Measurements from ENCODE around the gene MLN. TPM values are rescaled to one million over a fixed set of nuclear protein-coding genes. Genes with fewer than 3 reads are reported as not detected.

MLN gene
- total and polyA plus RNA-seq, 2 of the 4 experiments (the other 2 are of a cell fraction) = not detected

- Histone ChIP-seq H3K27ac (ENCODE audit: insufficient read depth, low read length) (peak overlapping the region; percentile 94), H3K14ac (replicated peaks; ENCODE audit: low read depth, low read length) (peak overlapping the region; percentile 71), H3K23ac (ENCODE audit: low read depth, low read length) (peak overlapping the region; percentile 92), H3K36me3 (ENCODE audit: control insufficient read depth, insufficient read depth, low read length) (no peaks in the 10 kb centered on the region), H4K8ac (ENCODE audit: low read depth in 2 of 2, low read length in 2 of 2) (peak overlapping the region; percentile 47 to 92), H3K18ac (ENCODE audit: low read depth, low read length) (peak overlapping the region; percentile 67), H2BK5ac (ENCODE audit: low read depth, low read length, poor library complexity, severe bottlenecking) (peak overlapping the region; percentile 85), H2AK9ac (replicated peaks; ENCODE audit: low read depth, low read length, poor library complexity) (peak overlapping the region; percentile 49), H3K9me1 (ENCODE audit: insufficient read depth, low read length) (peaks cover 35% of the 10 kb centered on the region), H3K4me2 (ENCODE audit: low read depth, low read length) (peak overlapping the region; percentile 27), H3K27me3 (ENCODE audit: control insufficient read depth, insufficient read depth, low read length) (no peaks in the 10 kb centered on the region), H3K9me3 (ENCODE audit: control insufficient read depth, insufficient read depth, low read length) (no peaks in the 10 kb centered on the region), H4K5ac (ENCODE audit: low read depth, low read length) (peak overlapping the region; percentile 73), H2AK5ac (ENCODE audit: low read depth, low read length) (peak overlapping the region; percentile 100), H3K4me1 (ENCODE audit: control insufficient read depth, insufficient read depth, low read length) (peaks cover 40% of the 10 kb centered on the region), H2BK20ac (ENCODE audit: low read depth, low read length) (peak overlapping the region; percentile 97), H3K9ac (ENCODE audit: low read depth, low read length) (peak overlapping the region; percentile 3), H3K79me1 (ENCODE audit: low read depth in 1 of 2, low read length in 2 of 2) (peaks cover 0 to 14% of the 10 kb centered on the region in 2 experiments; a peak in 1 of 4 replicates), H2AFZ (replicated peaks; ENCODE audit: low read length, poor library complexity) (peak overlapping the region; percentile 83), H3K4ac (ENCODE audit: low read depth, low read length) (peak overlapping the region; percentile 96), H4K91ac (ENCODE audit: insufficient read depth, low read depth, low read length) (peak overlapping the region; percentile 92), H2BK120ac (ENCODE audit: low read depth, low read length) (peak overlapping the region; percentile 96), H2BK15ac (ENCODE audit: low read depth, low read length) (peak overlapping the region; percentile 65; the same call in 2 of the 3 replicates), H3K56ac (ENCODE audit: extremely low read depth, insufficient read depth, low read length) (peak overlapping the region; percentile 87), H4K20me1 (ENCODE audit: insufficient read depth, low read length) (no peaks in the 10 kb centered on the region), H3K4me3 (ENCODE audit: insufficient read depth, low read depth, low read length) (no peak overlapping the region)
- dilution Hi-C loops (cut with HindIII; ENCODE audit: low sequenced_read_pairs, unreplicated experiment) = no loop called here
- no TSS peak for BruUV-seq (replicated peaks)
- peak; percentile 98 for DNase-seq
- ATAC-seq (ENCODE audit: low read depth) = peak; percentile 85
- TF ChIP-seq MAZ (IDR thresholded peaks at IDR 0.05; ENCODE audit: borderline replicate concordance, low read depth, low read length) (peak; percentile 69), CEBPB (IDR thresholded peaks at IDR 0.05; ENCODE audit: low read depth, low read length) (peak; percentile 63), BHLHE40 (IDR thresholded peaks at IDR 0.05; ENCODE audit: low read depth, low read length) (peak; percentile 67), USF2 (IDR thresholded peaks at IDR 0.05; ENCODE audit: low read depth, low read length) (peak; percentile 94), SMC3 (IDR thresholded peaks at IDR 0.05; ENCODE audit: low read depth, low read length) (0 out of 2 replicates have a peak, but pooled peaks have one; percentile 8), RFX5 (IDR thresholded peaks at IDR 0.05; ENCODE audit: low read depth, low read length) (no peak), NFE2L2 (IDR thresholded peaks at IDR 0.05; ENCODE audit: low read depth, low read length) (peak; percentile 100), ELK1 (IDR thresholded peaks at IDR 0.05; ENCODE audit: borderline replicate concordance, low read depth, low read length) (no peak), RAD21 (IDR thresholded peaks at IDR 0.05; ENCODE audit: low read length) (no peak), FOS (IDR thresholded peaks at IDR 0.05; ENCODE audit: low read depth, low read length) (peak; percentile 98), MAFK (IDR thresholded peaks at IDR 0.05; ENCODE audit: low read depth, low read length) (peak; percentile 100)
- TF ChIP-seq, protein P1, sequence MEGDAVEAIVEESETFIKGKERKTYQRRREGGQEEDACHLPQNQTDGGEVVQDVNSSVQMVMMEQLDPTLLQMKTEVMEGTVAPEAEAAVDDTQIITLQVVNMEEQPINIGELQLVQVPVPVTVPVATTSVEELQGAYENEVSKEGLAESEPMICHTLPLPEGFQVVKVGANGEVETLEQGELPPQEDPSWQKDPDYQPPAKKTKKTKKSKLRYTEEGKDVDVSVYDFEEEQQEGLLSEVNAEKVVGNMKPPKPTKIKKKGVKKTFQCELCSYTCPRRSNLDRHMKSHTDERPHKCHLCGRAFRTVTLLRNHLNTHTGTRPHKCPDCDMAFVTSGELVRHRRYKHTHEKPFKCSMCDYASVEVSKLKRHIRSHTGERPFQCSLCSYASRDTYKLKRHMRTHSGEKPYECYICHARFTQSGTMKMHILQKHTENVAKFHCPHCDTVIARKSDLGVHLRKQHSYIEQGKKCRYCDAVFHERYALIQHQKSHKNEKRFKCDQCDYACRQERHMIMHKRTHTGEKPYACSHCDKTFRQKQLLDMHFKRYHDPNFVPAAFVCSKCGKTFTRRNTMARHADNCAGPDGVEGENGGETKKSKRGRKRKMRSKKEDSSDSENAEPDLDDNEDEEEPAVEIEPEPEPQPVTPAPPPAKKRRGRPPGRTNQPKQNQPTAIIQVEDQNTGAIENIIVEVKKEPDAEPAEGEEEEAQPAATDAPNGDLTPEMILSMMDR (conservative IDR thresholded peaks at IDR 0.05; ENCODE audit: low read depth, low read length) = no peak
- intact Hi-C loops (cut with micrococcal nuclease) = loop anchor here (2.0 kb wide), 2 partner anchors 51 to 69 kb away; partner anchors contain the start of gene LEMD2
- ChIA-PET CTCF (interaction anchor here (1.1 to 1.6 kb wide), 5 partner anchors 10 to 129 kb away, joined by 3 to 5 read pairs (median 4); partner anchors contain the start of gene UQCC2), POLR2A (ENCODE audit: unreplicated experiment) (interaction anchor here (1.0 kb wide), 1 partner anchor 10 kb away, joined by 3 read pairs; no protein-coding TSS in a partner anchor)
- in situ Hi-C loops (cut with MboI; ENCODE audit: low sequenced_read_pairs) = no loop called here
- no CpG with 5 or more reads among the region's 12 CpGs for WGBS, 2 experiments (ENCODE audit: extremely low coverage in 2 of 2, insufficient read length in 1 of 2)
Observed at GRCh38 chr6:33840048-33840926, 36.5 kb upstream of the MLN start.
